PC-3 (cell line): ENCODE data around the gene TMEM18. TPM values are rescaled to one million over a fixed set of nuclear protein-coding genes. Genes with fewer than 3 reads are reported as not detected.
A peak's percentile ranks its signal among the peaks of the same experiment; 100 is the strongest.

ENCODE experiments used
- ATAC-seq: fragments of 200-7000 bp; cut with Tn5 transposase; 2 replicates; pipeline ENCODE4 v1.9.1; 2020; ENCODE audit warnings: mild to moderate bottlenecking, moderate library complexity
- BruUV-seq: library from RNA; stranded (reverse); fragments of 400-500 nt; replicated peaks from 2 replicates; lab custom pipeline; 2021; lab: Mats Ljungman, UMichigan
- CTCF ChIA-PET: fragments of 300-600 bp; sonication (Branson Sonifier 250); formaldehyde crosslinking; loops from one replicate; lab custom pipeline; 2022; ENCODE audit warnings: antibody characterized with exemption; lab: Charles Lee
- POLR2A ChIA-PET: fragments of 300-600 bp; sonication (Branson Sonifier 250); formaldehyde crosslinking; loops from one replicate; lab custom pipeline; 2022; ENCODE audit warnings: antibody characterized with exemption; ENCODE audit not compliant: unreplicated experiment; lab: Charles Lee
- DNase-seq: peaks from one replicate; pipeline ENCODE4 v3.0.0-alpha.2; 2015
- H2AFZ ChIP-seq: fragments of 300-600 bp; sonication (generic); 2 replicates; pipeline ENCODE4 v1.6.0; 2016; ENCODE audit warnings: antibody characterized with exemption, low read length
- H3F3A ChIP-seq: fragments of 300-600 bp; sonication (generic); one replicate; pipeline ENCODE4 v1.6.0; 2017; ENCODE audit warnings: antibody characterized with exemption, low read length, control low read depth, mild to moderate bottlenecking; ENCODE audit not compliant: unreplicated experiment
- H3K27ac ChIP-seq: fragments of 300-600 bp; sonication (generic); 2 replicates; pipeline ENCODE4 v1.5.1; 2016; ENCODE audit warnings: mild to moderate bottlenecking, low read length
- H3K27me3 ChIP-seq: fragments of 300-600 bp; sonication (generic); 2 replicates; pipeline ENCODE4 v1.6.1; 2016; ENCODE audit warnings: low read length, mixed read lengths
- H3K36me3 ChIP-seq: fragments of 300-600 bp; sonication (generic); 2 replicates; pipeline ENCODE4 v1.6.1; 2016; ENCODE audit warnings: low read depth, mixed run types, low read length, mixed read lengths
- H3K4me1 ChIP-seq: fragments of 300-600 bp; sonication (generic); 2 replicates; pipeline ENCODE4 v1.5.1; 2016; ENCODE audit warnings: low read length; ENCODE audit not compliant: insufficient read depth
- H3K4me2 ChIP-seq: fragments of 300-600 bp; sonication (generic); 2 replicates; pipeline ENCODE4 v1.6.0; 2016; ENCODE audit warnings: low read length
- H3K4me3 ChIP-seq: fragments of 300-600 bp; sonication (generic); 2 replicates; pipeline ENCODE4 v1.5.1; 2016; ENCODE audit warnings: mild to moderate bottlenecking, low read length, mixed read lengths
- H3K79me2 ChIP-seq: fragments of 300-600 bp; sonication (generic); 2 replicates; pipeline ENCODE4 v1.6.1; 2017; ENCODE audit warnings: low read length, mixed read lengths
- H3K9ac ChIP-seq: fragments of 300-600 bp; sonication (generic); 2 replicates; pipeline ENCODE4 v1.6.0; 2016; ENCODE audit warnings: mild to moderate bottlenecking, low read length
- H3K9me2 ChIP-seq: fragments of 300-600 bp; sonication (generic); replicated peaks from 2 replicates; pipeline ENCODE4 v1.6.1; 2016; ENCODE audit warnings: mixed run types, low read length, mixed read lengths
- H3K9me3 ChIP-seq: fragments of 300-600 bp; sonication (generic); 2 replicates; pipeline ENCODE4 v1.6.1; 2016; ENCODE audit warnings: low read length, mixed read lengths
- H4K20me1 ChIP-seq: fragments of 300-600 bp; sonication (generic); 2 replicates; pipeline ENCODE4 v1.6.1; 2016; ENCODE audit warnings: low read length, mixed read lengths
- CTCF ChIP-seq: fragments of 300-600 bp; sonication (generic); conservative IDR thresholded peaks from 2 replicates; pipeline ENCODE4 v1.5.1; 2017; ENCODE audit warnings: antibody characterized with exemption, low read depth, mild to moderate bottlenecking, low read length
- EZH2 ChIP-seq: fragments of 300-600 bp; sonication (generic); IDR thresholded peaks from one replicate; pipeline ENCODE4 v1.6.1; 2017; ENCODE audit warnings: antibody characterized with exemption, mild to moderate bottlenecking, low read length; ENCODE audit not compliant: unreplicated experiment
- EZH2phosphoT487 ChIP-seq: fragments of 300-600 bp; sonication (generic); IDR thresholded peaks from 2 replicates; pipeline ENCODE4 v1.6.1; 2018; ENCODE audit warnings: mild to moderate bottlenecking, antibody characterized with exemption, low read length, borderline replicate concordance
- intact Hi-C: fragments of 100-400 bp; cut with micrococcal nuclease; formaldehyde crosslinking; loops from 2 replicates; pipeline ENCODE4 v1.9.0; 2023
- total RNA-seq: library from RNA; depleted of rRNA; stranded (reverse); fragments of >200 nt; gene quantifications from 2 replicates; pipeline ENCODE4 v1.2.3, GENCODE V29; 2014

Gene TMEM18
- total RNA-seq, 1 experiment from 2014 or later, result 25.5 TPM

GRCh38 chr2:667332-667999, 9.7 kb downstream of the TMEM18 start:
- no TSS peak for BruUV-seq
- no peak overlapping the region for H3K27ac ChIP-seq
- H2AFZ ChIP-seq, result no peak overlapping the region
- no peaks in the 10 kb centered on the region for H3F3A ChIP-seq
- POLR2A ChIA-PET, result interaction anchor here (0.6 kb wide), 2 partner anchors 180 to 242 kb away, joined by 4 to 5 read pairs; no protein-coding TSS in a partner anchor
- H3K36me3 ChIP-seq, result peaks cover 31% of the 10 kb centered on the region
- peaks cover 13% of the 10 kb centered on the region; the same call in 1 of the 2 replicates for H3K4me1 ChIP-seq
- DNase-seq, result peak; percentile 86
- H3K4me2 ChIP-seq, result no peak overlapping the region
- no peak overlapping the region for H3K9ac ChIP-seq
- no peaks in the 10 kb centered on the region for H4K20me1 ChIP-seq
- H3K9me2 ChIP-seq, result no peaks in the 10 kb centered on the region
- H3K4me3 ChIP-seq, result no peak overlapping the region
- CTCF ChIA-PET, result interaction anchor here (0.5 to 1.0 kb wide), 3 partner anchors 15 to 1001 kb away, joined by 3 read pairs; no protein-coding TSS in a partner anchor
- intact Hi-C loops, result loop anchor here (2.0 to 5.0 kb wide), 2 partner anchors 35 to 139 kb away; no protein-coding TSS in a partner anchor
- H3K79me2 ChIP-seq, result peaks cover 5% of the 10 kb centered on the region
- peak; percentile 87 for ATAC-seq
- TF ChIP-seq EZH2 (no peak), CTCF (peak; percentile 75), EZH2phosphoT487 (no peak)
- no peaks in the 10 kb centered on the region for H3K27me3 ChIP-seq
- H3K9me3 ChIP-seq, result no peaks in the 10 kb centered on the region

DNA sequence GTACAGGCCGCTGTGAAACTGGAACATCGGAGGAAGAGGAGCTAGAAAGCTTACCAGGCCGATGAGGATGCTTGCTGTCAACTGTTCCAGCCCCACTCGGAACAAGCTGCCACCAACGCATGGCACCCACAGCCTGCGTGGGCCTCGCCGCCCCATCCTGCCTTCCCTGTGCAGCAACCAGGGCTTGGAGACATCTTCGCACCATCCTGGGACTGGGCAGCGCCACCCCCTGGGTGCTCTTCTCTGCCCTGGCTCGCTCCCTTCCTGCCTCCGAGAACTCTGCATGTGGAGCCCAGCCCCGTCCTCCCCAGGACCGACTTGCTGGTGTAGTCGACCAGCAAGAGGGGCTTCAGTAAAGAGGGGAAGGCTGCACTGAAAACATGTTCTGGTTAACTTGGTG, 10.8 kb downstream of the TMEM18 start:
- ChIA-PET POLR2A (interaction anchor here (0.6 kb wide), 1 partner anchor 179 kb away, joined by 5 read pairs; no protein-coding TSS in a partner anchor), CTCF (no interaction called here)

More for the DNA sequence above, 10.8 kb downstream of the TMEM18 start:
- H3K4me3 ChIP-seq, result no peak overlapping the region
- no peak overlapping the region for H3K4me2 ChIP-seq
- H3K79me2 ChIP-seq, result no peaks in the 10 kb centered on the region
- no peaks in the 10 kb centered on the region for H3K9me3 ChIP-seq
- H4K20me1 ChIP-seq, result no peaks in the 10 kb centered on the region
- H3K36me3 ChIP-seq, result peaks cover 23% of the 10 kb centered on the region
- no peak overlapping the region for H3K9ac ChIP-seq
- TF ChIP-seq EZH2phosphoT487 (no peak), CTCF (no peak), EZH2 (no peak)
- no peak overlapping the region for H2AFZ ChIP-seq
- BruUV-seq, result no TSS peak
- no peak for DNase-seq
- H3K27me3 ChIP-seq, result no peaks in the 10 kb centered on the region
- H3F3A ChIP-seq, result no peaks in the 10 kb centered on the region
- peaks cover 13% of the 10 kb centered on the region; the same call in 1 of the 2 replicates for H3K4me1 ChIP-seq
- ATAC-seq, result no peak
- no peak overlapping the region for H3K27ac ChIP-seq
- H3K9me2 ChIP-seq, result no peaks in the 10 kb centered on the region
- intact Hi-C loops, result loop anchor here (2.0 to 5.0 kb wide), 2 partner anchors 34 to 138 kb away; no protein-coding TSS in a partner anchor
